GM23338 (cell line): ENCODE data around the gene DAB1.

Experiments used
- CREB1 ChIP-seq: fragments of 250-450 bp; sonication (Bioruptor Pico); IDR thresholded peaks from 2 replicates; pipeline ENCODE4 v1.5.0; 2020; ENCODE audit warnings: low read depth, mild to moderate bottlenecking, moderate library complexity
- EZH2 ChIP-seq: fragments of 200-600 bp; sonication (generic); IDR thresholded peaks from one replicate; pipeline ENCODE4 v1.8.0; 2017; ENCODE audit warnings: antibody characterized with exemption, mild to moderate bottlenecking, low read depth; ENCODE audit not compliant: unreplicated experiment
- TF ChIP-seq, protein P1 (sequence below): IDR thresholded peaks from one replicate; pipeline ENCODE4 v1.6.1; 2018; ENCODE audit warnings: antibody characterized with exemption; ENCODE audit not compliant: unreplicated experiment
- TF ChIP-seq, protein P2 (sequence below), 2 experiments: fragments of 200-600 bp in 1 of 2; sonication (generic) in 1 of 2; conservative IDR thresholded peaks; 2 replicates each; pipeline versions ENCODE4 v1.5.1 to v1.6.1; 2016 to 2017; ENCODE audit warnings: antibody characterized with exemption in 2 of 2, low read depth in 2 of 2, mild to moderate bottlenecking in 2 of 2, moderate library complexity in 1 of 2

DNA sequence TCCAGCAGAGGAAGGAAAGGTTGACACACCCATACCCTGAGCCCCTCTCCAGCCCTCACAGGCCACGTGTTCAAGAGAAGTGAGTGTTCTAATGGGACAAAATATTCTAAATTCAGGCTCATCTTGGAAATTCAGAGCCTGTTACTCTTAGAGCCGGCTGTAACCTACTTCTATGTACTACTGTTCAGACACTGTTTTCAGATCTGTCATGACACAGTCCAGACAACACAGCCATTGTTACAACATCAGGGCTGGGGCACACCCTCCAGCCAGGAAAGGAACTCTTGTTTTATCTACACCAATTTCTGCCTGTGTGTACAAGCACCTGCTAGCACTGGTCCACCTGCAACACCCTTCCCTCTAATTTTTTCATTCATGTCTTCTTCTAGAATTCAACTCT lies 312.7 kb downstream of the DAB1 start:
- TF ChIP-seq EZH2, result no peak
- no peak for TF ChIP-seq CREB1
- TF ChIP-seq, protein P1, sequence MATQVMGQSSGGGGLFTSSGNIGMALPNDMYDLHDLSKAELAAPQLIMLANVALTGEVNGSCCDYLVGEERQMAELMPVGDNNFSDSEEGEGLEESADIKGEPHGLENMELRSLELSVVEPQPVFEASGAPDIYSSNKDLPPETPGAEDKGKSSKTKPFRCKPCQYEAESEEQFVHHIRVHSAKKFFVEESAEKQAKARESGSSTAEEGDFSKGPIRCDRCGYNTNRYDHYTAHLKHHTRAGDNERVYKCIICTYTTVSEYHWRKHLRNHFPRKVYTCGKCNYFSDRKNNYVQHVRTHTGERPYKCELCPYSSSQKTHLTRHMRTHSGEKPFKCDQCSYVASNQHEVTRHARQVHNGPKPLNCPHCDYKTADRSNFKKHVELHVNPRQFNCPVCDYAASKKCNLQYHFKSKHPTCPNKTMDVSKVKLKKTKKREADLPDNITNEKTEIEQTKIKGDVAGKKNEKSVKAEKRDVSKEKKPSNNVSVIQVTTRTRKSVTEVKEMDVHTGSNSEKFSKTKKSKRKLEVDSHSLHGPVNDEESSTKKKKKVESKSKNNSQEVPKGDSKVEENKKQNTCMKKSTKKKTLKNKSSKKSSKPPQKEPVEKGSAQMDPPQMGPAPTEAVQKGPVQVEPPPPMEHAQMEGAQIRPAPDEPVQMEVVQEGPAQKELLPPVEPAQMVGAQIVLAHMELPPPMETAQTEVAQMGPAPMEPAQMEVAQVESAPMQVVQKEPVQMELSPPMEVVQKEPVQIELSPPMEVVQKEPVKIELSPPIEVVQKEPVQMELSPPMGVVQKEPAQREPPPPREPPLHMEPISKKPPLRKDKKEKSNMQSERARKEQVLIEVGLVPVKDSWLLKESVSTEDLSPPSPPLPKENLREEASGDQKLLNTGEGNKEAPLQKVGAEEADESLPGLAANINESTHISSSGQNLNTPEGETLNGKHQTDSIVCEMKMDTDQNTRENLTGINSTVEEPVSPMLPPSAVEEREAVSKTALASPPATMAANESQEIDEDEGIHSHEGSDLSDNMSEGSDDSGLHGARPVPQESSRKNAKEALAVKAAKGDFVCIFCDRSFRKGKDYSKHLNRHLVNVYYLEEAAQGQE, result no peak
- TF ChIP-seq, protein P2, sequence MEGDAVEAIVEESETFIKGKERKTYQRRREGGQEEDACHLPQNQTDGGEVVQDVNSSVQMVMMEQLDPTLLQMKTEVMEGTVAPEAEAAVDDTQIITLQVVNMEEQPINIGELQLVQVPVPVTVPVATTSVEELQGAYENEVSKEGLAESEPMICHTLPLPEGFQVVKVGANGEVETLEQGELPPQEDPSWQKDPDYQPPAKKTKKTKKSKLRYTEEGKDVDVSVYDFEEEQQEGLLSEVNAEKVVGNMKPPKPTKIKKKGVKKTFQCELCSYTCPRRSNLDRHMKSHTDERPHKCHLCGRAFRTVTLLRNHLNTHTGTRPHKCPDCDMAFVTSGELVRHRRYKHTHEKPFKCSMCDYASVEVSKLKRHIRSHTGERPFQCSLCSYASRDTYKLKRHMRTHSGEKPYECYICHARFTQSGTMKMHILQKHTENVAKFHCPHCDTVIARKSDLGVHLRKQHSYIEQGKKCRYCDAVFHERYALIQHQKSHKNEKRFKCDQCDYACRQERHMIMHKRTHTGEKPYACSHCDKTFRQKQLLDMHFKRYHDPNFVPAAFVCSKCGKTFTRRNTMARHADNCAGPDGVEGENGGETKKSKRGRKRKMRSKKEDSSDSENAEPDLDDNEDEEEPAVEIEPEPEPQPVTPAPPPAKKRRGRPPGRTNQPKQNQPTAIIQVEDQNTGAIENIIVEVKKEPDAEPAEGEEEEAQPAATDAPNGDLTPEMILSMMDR (conservative IDR thresholded peaks at IDR 0.05; ENCODE audit: low read depth in 2 of 2), result no peak
